ENCODE results near the gene IDUA. TPM values are rescaled to one million over a fixed set of nuclear protein-coding genes. Genes with fewer than 3 reads are reported as not detected.
"Not testable (repeated sequence)": the region's sequence is repeated elsewhere in the genome, so short reads cannot be mapped to it uniquely, and the experiment has no call there.

Gene IDUA
- total and polyA plus RNA-seq, 7 experiments from 2014 or later = 8.3 to 72.4 (median 62.9) TPM

DNA sequence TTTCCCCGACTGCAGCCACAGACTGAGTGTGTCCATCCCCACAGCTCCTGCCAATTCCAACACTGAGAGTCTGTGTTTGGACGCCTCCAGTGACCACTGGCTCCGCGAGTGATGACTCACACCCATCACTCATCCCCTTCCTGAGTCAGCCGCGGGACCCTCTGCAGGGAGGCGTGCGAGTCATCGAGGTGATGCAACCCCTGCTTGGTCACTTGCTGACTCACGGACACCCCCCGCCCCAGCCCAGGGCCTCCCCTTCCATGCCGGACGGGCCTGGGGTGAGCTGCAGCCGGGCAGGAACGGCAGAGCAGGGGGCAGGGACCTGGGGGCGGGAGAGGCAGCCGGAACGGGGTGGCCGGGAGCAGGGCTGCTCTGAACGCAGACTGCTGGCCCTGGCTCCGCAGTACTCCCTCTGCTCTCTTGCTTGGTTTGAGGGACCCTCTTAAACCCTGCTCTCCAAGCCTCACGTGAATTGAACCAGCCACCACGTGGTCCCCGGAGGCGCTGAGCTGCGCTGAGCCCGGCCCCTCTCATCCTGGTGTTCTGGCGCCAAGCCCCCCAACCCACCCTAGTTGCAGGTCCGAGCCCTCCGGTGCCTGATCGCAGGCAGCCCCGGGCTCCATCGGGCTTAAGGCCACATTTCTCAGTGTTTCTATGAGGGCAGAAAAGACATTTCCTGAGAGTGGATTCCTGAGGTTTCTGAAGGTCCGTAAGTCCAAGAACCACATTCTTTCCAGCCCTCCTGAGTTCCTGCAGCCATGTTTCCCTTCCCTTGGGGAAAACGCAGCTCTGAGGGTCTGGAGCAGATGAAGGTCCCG lies 57.0 kb downstream of the IDUA start:
- H3K4me1 ChIP-seq (ENCODE audit: control insufficient read depth in 2 of 2, insufficient read depth in 2 of 2, low read length in 2 of 2) = no peaks in the 10 kb centered on the region
- peak; percentile 80 for ATAC-seq
- Mint-ChIP-seq H3K36me3 (peaks cover 0 to 4% (median 0%) of the 10 kb centered on the region in 5 donors), H3K4me1 (peaks cover 0 to 6% (median 4%) of the 10 kb centered on the region in 7 donors), H3K4me3 (no peak overlapping the region), H3K9me3 (peaks cover 0 to 5% (median 0%) of the 10 kb centered on the region in 11 donors), H3K27ac (no peak overlapping the region), H3K27me3 (peaks cover 17 to 40% (median 21%) of the 10 kb centered on the region in 5 donors)
- intact Hi-C loops (cut with micrococcal nuclease) = no loop called here
- DNase-seq = peak in 1 of 9 donors; percentile 42
- H3K27me3 ChIP-seq (ENCODE audit: control insufficient read depth in 2 of 2, insufficient read depth in 2 of 2, low read length in 2 of 2) = no peaks in the 10 kb centered on the region
- no peak overlapping the region for H3K27ac ChIP-seq (ENCODE audit: low read depth, low read length)
- ChIA-PET POLR2A (no interaction called here), CTCF (no interaction called here)
- H3K4me3 ChIP-seq (ENCODE audit: low read length) = no peak overlapping the region
- no peaks in the 10 kb centered on the region for H3K9me3 ChIP-seq (ENCODE audit: control insufficient read depth in 2 of 3, low read length in 3 of 3)
- H3K36me3 ChIP-seq (ENCODE audit: control insufficient read depth in 2 of 3, insufficient read depth in 3 of 3, low read length in 3 of 3) = no peaks in the 10 kb centered on the region

DNA sequence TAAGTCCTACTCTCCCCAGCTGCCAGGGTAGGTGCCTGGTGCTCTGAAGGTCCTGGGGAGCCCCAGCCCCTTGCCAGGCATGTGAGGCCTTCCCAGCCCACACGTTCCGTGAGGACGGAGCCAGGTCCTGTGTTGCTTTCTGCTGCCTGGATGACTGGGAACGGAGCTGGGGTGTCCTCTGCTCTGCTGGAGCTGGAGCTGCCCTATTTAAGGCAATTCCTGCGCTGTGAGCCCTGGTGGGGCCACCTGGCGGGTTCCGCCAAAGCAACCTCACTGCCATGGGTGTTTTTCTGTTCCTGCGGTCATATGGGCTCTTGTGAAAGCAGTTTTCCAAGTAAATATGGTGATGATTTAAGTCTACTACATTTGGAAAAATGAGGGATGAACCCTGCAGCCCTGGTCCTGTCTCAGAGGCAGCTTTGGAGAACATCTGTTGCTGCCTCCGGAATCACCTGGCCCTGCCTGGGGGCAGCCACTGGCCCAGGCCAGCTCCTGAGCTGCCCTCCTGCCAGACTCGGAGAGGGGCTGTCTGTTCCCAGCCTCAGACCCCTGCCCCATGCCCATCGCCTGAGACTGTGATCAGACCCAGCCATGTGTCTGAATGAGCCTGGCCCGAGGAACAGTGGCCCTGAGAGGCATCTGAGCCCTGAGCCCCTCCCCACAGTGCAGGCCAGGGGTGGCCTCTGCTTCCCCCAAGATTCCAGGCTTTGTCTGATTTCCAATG lies 57.8 kb downstream of the IDUA start:
- CTCF ChIA-PET = no interaction called here
- DNase-seq = no peak
- Histone ChIP-seq H3K4me1 (ENCODE audit: control insufficient read depth in 2 of 2, insufficient read depth in 2 of 2, low read length in 2 of 2) (no peaks in the 10 kb centered on the region), H3K9me3 (ENCODE audit: control insufficient read depth in 2 of 3, low read length in 3 of 3) (no peaks in the 10 kb centered on the region), H3K4me3 (ENCODE audit: low read length) (no peak overlapping the region), H3K27me3 (ENCODE audit: control insufficient read depth in 2 of 2, insufficient read depth in 2 of 2, low read length in 2 of 2) (no peaks in the 10 kb centered on the region), H3K27ac (ENCODE audit: low read depth, low read length) (no peak overlapping the region), H3K36me3 (ENCODE audit: control insufficient read depth in 2 of 3, insufficient read depth in 3 of 3, low read length in 3 of 3) (no peaks in the 10 kb centered on the region)
- intact Hi-C loops (cut with micrococcal nuclease) = no loop called here
- POLR2A ChIA-PET = no interaction called here
- peaks cover 0 to 4% (median 0%) of the 10 kb centered on the region in 5 donors for H3K36me3 Mint-ChIP-seq
- peaks cover 0 to 6% (median 4%) of the 10 kb centered on the region in 7 donors for H3K4me1 Mint-ChIP-seq
- peaks cover 0 to 8% (median 0%) of the 10 kb centered on the region in 11 donors for H3K9me3 Mint-ChIP-seq
- H3K4me3 Mint-ChIP-seq = no peak overlapping the region
- peaks cover 17 to 45% (median 21%) of the 10 kb centered on the region in 5 donors for H3K27me3 Mint-ChIP-seq
- no peak for ATAC-seq
- no peak overlapping the region for H3K27ac Mint-ChIP-seq

DNA sequence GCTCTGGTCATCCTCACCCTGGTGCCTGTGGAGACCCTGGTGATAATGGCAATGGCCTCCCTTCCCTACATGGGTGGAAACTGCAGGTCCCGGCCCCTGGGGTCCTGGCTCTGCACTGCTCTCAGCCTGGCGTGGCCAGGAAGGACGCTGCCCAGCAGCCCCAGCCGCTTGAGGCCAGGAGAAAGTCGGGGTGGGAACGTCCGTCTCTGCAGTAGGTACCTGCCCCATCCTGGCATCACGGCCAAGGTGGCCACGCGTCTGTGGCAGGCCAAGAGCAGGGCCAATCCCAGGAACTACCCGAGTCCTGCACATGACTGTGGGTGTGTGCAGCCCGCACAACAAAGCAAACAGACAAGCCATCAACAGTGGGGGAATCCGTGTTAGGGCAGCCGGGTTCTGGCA lies 58.4 kb downstream of the IDUA start:
- ChIA-PET CTCF (no interaction called here), POLR2A (no interaction called here)
- no peaks in the 10 kb centered on the region for H3K4me1 ChIP-seq (ENCODE audit: control insufficient read depth in 2 of 2, insufficient read depth in 2 of 2, low read length in 2 of 2)
- intact Hi-C loops (cut with micrococcal nuclease) = no loop called here
- H3K27ac ChIP-seq (ENCODE audit: low read depth, low read length) = no peak overlapping the region
- no peak overlapping the region for H3K4me3 ChIP-seq (ENCODE audit: low read length)
- peaks cover 0 to 6% (median 4%) of the 10 kb centered on the region in 7 donors for H3K4me1 Mint-ChIP-seq
- no peak for ATAC-seq
- peaks cover 0 to 4% (median 0%) of the 10 kb centered on the region in 5 donors for H3K36me3 Mint-ChIP-seq
- H3K4me3 Mint-ChIP-seq = no peak overlapping the region
- no peaks in the 10 kb centered on the region for H3K9me3 ChIP-seq (ENCODE audit: control insufficient read depth in 2 of 3, low read length in 3 of 3)
- H3K9me3 Mint-ChIP-seq = peaks cover 0 to 8% (median 0%) of the 10 kb centered on the region in 11 donors
- H3K36me3 ChIP-seq (ENCODE audit: control insufficient read depth in 2 of 3, insufficient read depth in 3 of 3, low read length in 3 of 3) = no peaks in the 10 kb centered on the region
- no peaks in the 10 kb centered on the region for H3K27me3 ChIP-seq (ENCODE audit: control insufficient read depth in 2 of 2, insufficient read depth in 2 of 2, low read length in 2 of 2)
- H3K27me3 Mint-ChIP-seq = peaks cover 17 to 44% (median 21%) of the 10 kb centered on the region in 5 donors
- DNase-seq = no peak
- H3K27ac Mint-ChIP-seq = no peak overlapping the region

DNA sequence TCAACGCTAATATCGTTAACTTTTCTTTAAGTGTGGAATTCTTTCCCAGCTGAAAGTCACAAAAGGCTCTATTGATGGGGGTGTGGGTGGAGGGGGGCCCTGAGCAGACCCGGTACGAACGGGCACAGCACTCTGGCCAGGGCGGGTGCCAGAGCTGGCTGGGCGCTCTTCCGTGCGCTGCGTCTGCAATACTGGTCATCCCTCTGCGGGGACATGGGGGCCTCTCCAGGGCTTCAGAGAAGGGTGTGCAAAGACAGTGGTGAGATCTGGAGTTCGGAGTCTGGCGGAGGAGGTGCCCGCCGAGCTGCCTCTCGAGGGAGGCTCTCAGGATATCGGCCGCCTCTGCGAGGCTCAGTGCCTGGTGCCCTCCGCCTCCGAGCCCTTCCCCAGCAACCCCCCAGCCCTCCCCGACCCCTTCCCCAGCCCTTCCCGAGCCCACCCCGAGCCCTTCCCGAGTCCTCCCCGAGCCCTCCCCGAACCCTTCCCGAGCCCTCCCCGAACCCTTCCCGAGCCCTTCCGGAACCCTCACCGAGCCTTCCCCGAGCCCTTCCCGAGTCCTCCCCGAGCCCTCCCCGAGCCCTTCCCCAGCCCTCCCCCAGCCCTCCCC lies 58.9 kb downstream of the IDUA start:
- H3K27ac ChIP-seq (ENCODE audit: low read depth, low read length) = no peak overlapping the region
- no peaks in the 10 kb centered on the region for H3K4me1 ChIP-seq (ENCODE audit: control insufficient read depth in 2 of 2, insufficient read depth in 2 of 2, low read length in 2 of 2)
- no peak overlapping the region for H3K4me3 ChIP-seq (ENCODE audit: low read length)
- Mint-ChIP-seq H3K27me3 (peaks cover 17 to 42% (median 21%) of the 10 kb centered on the region in 5 donors), H3K9me3 (peaks cover 0 to 8% (median 0%) of the 10 kb centered on the region in 11 donors), H3K4me3 (no peak overlapping the region), H3K27ac (no peak overlapping the region), H3K4me1 (peaks cover 0 to 6% (median 4%) of the 10 kb centered on the region in 7 donors), H3K36me3 (peaks cover 0 to 4% (median 0%) of the 10 kb centered on the region in 5 donors)
- ChIA-PET CTCF (no interaction called here), POLR2A (no interaction called here)
- H3K9me3 ChIP-seq (ENCODE audit: control insufficient read depth in 2 of 3, low read length in 3 of 3) = no peaks in the 10 kb centered on the region
- intact Hi-C loops (cut with micrococcal nuclease) = no loop called here
- no peak for DNase-seq
- no peak for ATAC-seq
- H3K36me3 ChIP-seq (ENCODE audit: control insufficient read depth in 2 of 3, insufficient read depth in 3 of 3, low read length in 3 of 3) = no peaks in the 10 kb centered on the region
- H3K27me3 ChIP-seq (ENCODE audit: control insufficient read depth in 2 of 2, insufficient read depth in 2 of 2, low read length in 2 of 2) = no peaks in the 10 kb centered on the region

DNA sequence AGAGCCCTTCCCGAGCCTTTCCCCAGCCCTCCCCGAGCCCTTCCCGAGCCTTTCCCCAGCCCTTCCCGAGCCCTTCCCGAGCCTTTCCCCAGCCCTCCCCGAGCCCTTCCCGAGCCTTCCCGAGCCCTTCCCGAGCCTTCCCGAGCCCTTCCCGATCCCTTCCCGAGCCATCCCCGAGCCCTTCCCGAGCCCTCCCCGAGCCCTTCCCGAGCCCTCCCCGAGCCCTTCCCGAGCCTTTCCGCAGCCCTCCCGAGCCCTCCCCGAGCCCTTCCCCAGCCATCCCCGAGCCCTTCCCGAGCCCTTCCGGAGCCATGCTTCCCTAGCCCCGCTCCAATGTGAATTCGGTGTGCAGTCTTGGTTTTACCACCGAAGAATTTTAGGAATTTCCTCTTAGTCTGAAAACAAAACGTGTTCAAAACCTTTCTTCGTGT lies 59.8 kb downstream of the IDUA start:
- POLR2A ChIA-PET; H3K4me1 Mint-ChIP-seq; intact Hi-C loops (cut with micrococcal nuclease); H3K36me3 Mint-ChIP-seq; H3K9me3 Mint-ChIP-seq; DNase-seq; H3K27me3 ChIP-seq (ENCODE audit: control insufficient read depth in 2 of 2, insufficient read depth in 2 of 2, low read length in 2 of 2); H3K9me3 ChIP-seq (ENCODE audit: control insufficient read depth in 2 of 3, low read length in 3 of 3); ATAC-seq; H3K27ac ChIP-seq (ENCODE audit: low read depth, low read length); H3K4me1 ChIP-seq (ENCODE audit: control insufficient read depth in 2 of 2, insufficient read depth in 2 of 2, low read length in 2 of 2); CTCF ChIA-PET; H3K36me3 ChIP-seq (ENCODE audit: control insufficient read depth in 2 of 3, insufficient read depth in 3 of 3, low read length in 3 of 3); H3K4me3 ChIP-seq (ENCODE audit: low read length): not testable (repeated sequence)
- peak overlapping the region in 5 of 10 donors; percentile 14 to 61 (median 45) for H3K4me3 Mint-ChIP-seq
- peak overlapping the region in 3 of 9 donors; percentile 22 to 49 (median 32) for H3K27ac Mint-ChIP-seq
- peaks cover 17 to 41% (median 23%) of the 10 kb centered on the region in 5 donors for H3K27me3 Mint-ChIP-seq

DNA sequence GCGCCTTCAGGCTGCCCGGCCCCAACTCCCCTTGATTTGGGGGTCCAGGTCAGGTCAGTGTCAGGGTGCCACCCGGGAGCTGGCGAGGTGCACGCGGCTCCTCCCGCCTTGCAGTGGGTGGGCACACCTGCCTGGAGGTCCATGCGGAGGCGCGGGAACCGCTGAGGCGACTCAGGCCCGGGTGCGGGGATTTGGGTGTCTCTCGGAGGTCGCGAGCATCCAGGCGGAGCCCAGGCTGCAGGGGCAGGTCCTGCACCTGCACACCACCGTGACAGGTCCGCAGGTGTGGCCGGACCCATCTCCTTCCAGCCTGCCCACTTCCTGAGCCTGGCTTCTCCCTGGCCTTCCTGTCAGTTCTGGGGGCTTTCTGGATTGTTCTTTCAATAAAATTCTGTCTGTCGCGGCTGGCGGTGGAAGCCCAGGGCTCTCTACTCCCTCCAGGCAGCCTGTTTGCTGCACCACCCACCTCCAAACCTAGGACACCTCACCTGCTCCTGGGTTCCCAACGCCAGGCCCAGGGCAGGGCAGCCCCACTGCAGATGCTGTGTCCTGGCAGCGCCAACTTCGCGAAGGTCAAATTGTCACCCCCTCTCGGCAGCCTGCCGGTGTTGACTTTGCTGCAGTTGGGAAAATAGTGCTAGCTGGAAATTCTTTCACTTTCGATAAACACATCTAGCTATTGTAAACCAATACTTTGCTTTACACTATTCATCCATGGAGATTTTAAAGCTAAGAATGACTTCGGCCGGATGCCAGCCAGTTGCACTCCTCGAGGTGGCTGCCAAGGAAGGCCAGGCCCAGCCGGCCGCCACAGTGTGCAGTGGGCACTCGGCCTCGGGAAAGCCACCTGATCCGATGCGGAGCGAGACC lies 60.5 kb downstream of the IDUA start:
- no peaks in the 10 kb centered on the region for H3K4me1 ChIP-seq (ENCODE audit: control insufficient read depth in 2 of 2, insufficient read depth in 2 of 2, low read length in 2 of 2)
- intact Hi-C loops (cut with micrococcal nuclease) = no loop called here
- no peaks in the 10 kb centered on the region for H3K9me3 ChIP-seq (ENCODE audit: control insufficient read depth in 2 of 3, low read length in 3 of 3)
- no peak overlapping the region for H3K27ac ChIP-seq (ENCODE audit: low read depth, low read length)
- no peaks in the 10 kb centered on the region for H3K36me3 ChIP-seq (ENCODE audit: control insufficient read depth in 2 of 3, insufficient read depth in 3 of 3, low read length in 3 of 3)
- peaks cover 0 to 4% (median 4%) of the 10 kb centered on the region in 5 donors for H3K36me3 Mint-ChIP-seq
- ChIA-PET POLR2A (no interaction called here), CTCF (no interaction called here)
- H3K27me3 ChIP-seq (ENCODE audit: control insufficient read depth in 2 of 2, insufficient read depth in 2 of 2, low read length in 2 of 2) = no peaks in the 10 kb centered on the region
- H3K4me1 Mint-ChIP-seq = peaks cover 0 to 6% (median 4%) of the 10 kb centered on the region in 7 donors
- peak in 1 of 9 donors; percentile 6 for DNase-seq
- no peak overlapping the region for H3K4me3 ChIP-seq (ENCODE audit: low read length)
- H3K27me3 Mint-ChIP-seq = peaks cover 17 to 40% (median 25%) of the 10 kb centered on the region in 5 donors
- no peak overlapping the region for H3K27ac Mint-ChIP-seq
- no peak for ATAC-seq
- H3K4me3 Mint-ChIP-seq = peak overlapping the region in 3 of 10 donors; percentile 36 to 61 (median 45)
- H3K9me3 Mint-ChIP-seq = peaks cover 0 to 9% (median 2%) of the 10 kb centered on the region in 11 donors

Data from naive thymus-derived CD4-positive, alpha-beta T cell (primary cell).